Lower leg skin (tissue), 3 donors: ENCODE results near the gene PACRG.

ENCODE experiments used
- CTCF ChIP-seq, 3 donors: fragments of 450-650 bp; IDR thresholded peaks; one replicate each; pipeline ENCODE4 v1.5.1; 2016; ENCODE audit warnings: antibody characterized with exemption in 3 of 3, mild to moderate bottlenecking in 3 of 3, moderate library complexity in 2 of 3
- POLR2A ChIP-seq, 2 donors: fragments of 450-650 bp; IDR thresholded peaks; one replicate each; pipeline ENCODE4 v1.6.1; 2016 to 2017; ENCODE audit warnings: antibody characterized with exemption in 2 of 2, mild to moderate bottlenecking in 1 of 2, moderate library complexity in 1 of 2

- TF ChIP-seq POLR2A (IDR thresholded peaks at IDR 0.05): no peak
- no peak for TF ChIP-seq CTCF (IDR thresholded peaks at IDR 0.05)
Observed at GRCh38 chr6:163323705-163324104, 595.9 kb downstream of the PACRG start.
